HepG2 (cell line): ENCODE measurements around the gene ZNF581. TPM values are rescaled to one million over a fixed set of nuclear protein-coding genes. Genes with fewer than 3 reads are reported as not detected.

Experiments
- CREM ChIP-seq, 2 experiments: sonication (generic) in 1 of 2; formaldehyde crosslinking in 1 of 2; IDR thresholded peaks; 2 replicates each; pipeline versions ENCODE4 v1.4.0 to v1.6.1; 2016 to 2020; ENCODE audit warnings: antibody characterized with exemption in 1 of 2, mild to moderate bottlenecking in 1 of 2, missing genetic modification reagents in 1 of 2
- HMGA1 ChIP-seq: sonication (generic); formaldehyde crosslinking; conservative IDR thresholded peaks from 2 replicates; pipeline ENCODE4 v1.4.0; 2020; ENCODE audit warnings: missing genetic modification reagents
- HOXD1 ChIP-seq: sonication (generic); formaldehyde crosslinking; IDR thresholded peaks from 2 replicates; pipeline ENCODE4 v1.5.0; 2020; ENCODE audit warnings: missing genetic modification reagents
- MLXIP ChIP-seq: sonication (generic); formaldehyde crosslinking; IDR thresholded peaks from 2 replicates; pipeline ENCODE4 v1.9.0; 2021; ENCODE audit warnings: missing genetic modification reagents, borderline replicate concordance
- MXI1 ChIP-seq: IDR thresholded peaks from 3 replicates; pipeline ENCODE4 v1.6.1; 2012; ENCODE audit warnings: low read depth, low read length, inconsistent platforms, borderline replicate concordance
- NFE2L1 ChIP-seq: sonication (generic); formaldehyde crosslinking; IDR thresholded peaks from 2 replicates; pipeline ENCODE4 v1.4.0; 2020; ENCODE audit warnings: missing genetic modification reagents, mild to moderate bottlenecking, borderline replicate concordance
- NFKB2 ChIP-seq: sonication (generic); formaldehyde crosslinking; IDR thresholded peaks from 2 replicates; pipeline ENCODE4 v1.4.0; 2020; ENCODE audit warnings: missing genetic modification reagents, borderline replicate concordance
- PHF20 ChIP-seq: sonication (generic); formaldehyde crosslinking; IDR thresholded peaks from 2 replicates; pipeline ENCODE4 v1.5.0; 2020; ENCODE audit warnings: mild to moderate bottlenecking, missing genetic modification reagents
- RFX3 ChIP-seq: IDR thresholded peaks from 2 replicates; pipeline ENCODE4 v1.6.1; 2016; ENCODE audit warnings: missing biosample characterization, missing genetic modification reagents
- SALL2 ChIP-seq: sonication (generic); formaldehyde crosslinking; IDR thresholded peaks from 2 replicates; pipeline ENCODE4 v1.8.1; 2023; ENCODE audit warnings: mild to moderate bottlenecking, missing genetic modification reagents, inconsistent platforms
- TMF1 ChIP-seq: sonication (generic); formaldehyde crosslinking; IDR thresholded peaks from 2 replicates; pipeline ENCODE4 v1.8.1; 2022; ENCODE audit warnings: low read depth, missing genetic modification reagents
- YEATS2 ChIP-seq: sonication (generic); formaldehyde crosslinking; IDR thresholded peaks from 2 replicates; pipeline ENCODE4 v1.4.0; 2020; ENCODE audit warnings: missing genetic modification reagents, borderline replicate concordance
- ZBTB21 ChIP-seq: sonication (generic); formaldehyde crosslinking; IDR thresholded peaks from 2 replicates; pipeline ENCODE4 v1.4.0; 2020; ENCODE audit warnings: missing genetic modification reagents
- ZNF230 ChIP-seq: sonication (generic); formaldehyde crosslinking; IDR thresholded peaks from 2 replicates; pipeline ENCODE4 v1.4.0; 2020; ENCODE audit warnings: mild to moderate bottlenecking, missing genetic modification reagents
- ZNF260 ChIP-seq: sonication (generic); formaldehyde crosslinking; IDR thresholded peaks from 2 replicates; pipeline ENCODE4 v1.4.0; 2020; ENCODE audit warnings: missing genetic modification reagents, low read depth, mild to moderate bottlenecking, borderline replicate concordance
- ZNF558 ChIP-seq: sonication (generic); formaldehyde crosslinking; IDR thresholded peaks from 2 replicates; pipeline ENCODE4 v1.9.0; 2022; ENCODE audit warnings: mild to moderate bottlenecking, missing genetic modification reagents, borderline replicate concordance
- ZNF747 ChIP-seq: sonication (generic); formaldehyde crosslinking; IDR thresholded peaks from 2 replicates; pipeline ENCODE4 v1.8.1; 2023; ENCODE audit warnings: missing genetic modification reagents, mild to moderate bottlenecking, borderline replicate concordance
- ZNF773 ChIP-seq: sonication (generic); formaldehyde crosslinking; IDR thresholded peaks from 2 replicates; pipeline ENCODE4 v1.4.0; 2020; ENCODE audit warnings: missing genetic modification reagents, borderline replicate concordance
- ZSCAN29 ChIP-seq: sonication (generic); formaldehyde crosslinking; conservative IDR thresholded peaks from 2 replicates; pipeline ENCODE4 v1.4.0; 2020; ENCODE audit warnings: mild to moderate bottlenecking, missing genetic modification reagents
- polyA plus RNA-seq, 8 experiments: library from polyadenylated mRNA; depleted of rRNA in 3 of 8; stranded (reverse) in 7 of 8; unstranded in 1 of 8; fragments of >200 nt; fragmentation: Illumina TruSeq in 4 of 8; extraction: Trizol in 4 of 8; gene quantifications; 2 replicates each; pipeline versions ENCODE4 v1.2.1 to v1.2.3, GENCODE V29; 2011 to 2016; ENCODE audit warnings: low read depth in 4 of 8, missing spikeins in 1 of 8, mixed read lengths in 1 of 8; ENCODE audit not compliant: insufficient read depth in 1 of 8
- total RNA-seq, 5 experiments: library from RNA; depleted of rRNA; stranded (reverse); fragments of >200 nt; fragmentation: Illumina TruSeq; extraction: Trizol; gene quantifications; 2 replicates each; pipeline ENCODE4 v1.2.3, GENCODE V29; 2016; ENCODE audit warnings: low read depth in 1 of 5
- TF ChIP-seq, protein P1 (sequence below), 2 experiments: sonication (generic) in 1 of 2; formaldehyde crosslinking in 1 of 2; IDR thresholded peaks; 2 replicates each; pipeline versions ENCODE4 v1.6.1 to v1.9.0; 2014 to 2022; ENCODE audit warnings: antibody characterized with exemption in 1 of 2, borderline replicate concordance in 1 of 2, inconsistent platforms in 1 of 2, low read depth in 1 of 2, missing genetic modification reagents in 1 of 2
- TF ChIP-seq, protein P2 (sequence below): sonication (generic); formaldehyde crosslinking; IDR thresholded peaks from 2 replicates; pipeline ENCODE4 v1.5.0; 2020; ENCODE audit warnings: missing genetic modification reagents

ZNF581 gene
- total and polyA plus RNA-seq, 2 of the 13 experiments (the other 11 are each of a cell fraction or from before 2014, with no cell fraction given), result 19.6 to 49.5 TPM

DNA sequence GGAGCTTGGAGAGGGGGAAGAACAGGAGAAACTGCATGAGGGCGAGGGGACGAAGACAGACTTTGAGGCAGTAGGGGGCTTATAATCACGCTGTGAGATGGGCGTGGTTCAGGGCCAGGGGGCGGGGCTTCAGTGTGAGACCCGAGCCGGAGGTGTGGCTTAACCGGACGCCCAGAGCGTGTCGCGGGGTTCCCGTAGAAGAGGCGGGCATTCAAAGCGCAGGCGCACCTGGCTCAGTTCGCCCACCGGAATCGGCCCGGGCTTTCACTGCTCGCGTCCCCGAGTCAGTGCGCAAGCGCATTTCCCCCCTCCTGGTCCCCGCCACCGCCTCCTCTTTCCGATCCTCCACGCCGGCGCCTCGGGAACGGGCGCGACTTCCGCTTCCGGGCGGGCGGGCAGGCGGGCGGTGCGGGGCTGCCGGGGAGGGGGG, 38.2 kb upstream of the ZNF581 start (continued):
- TF ChIP-seq NFKB2, result no peak
- TF ChIP-seq ZNF747 (CRISPR knock-in tag), result no peak
- TF ChIP-seq ZNF773, result no peak
- no peak for TF ChIP-seq ZSCAN29 (CRISPR knock-in tag)
- TF ChIP-seq MXI1, result no peak; the same call in 2 of the 3 replicates
- peak; percentile 56 for TF ChIP-seq PHF20 (CRISPR knock-in tag)
- TF ChIP-seq MLXIP, result no peak
- no peak for TF ChIP-seq ZBTB21 (CRISPR knock-in tag)
- no peak for TF ChIP-seq ZNF558 (CRISPR knock-in tag)
- TF ChIP-seq, protein P1, sequence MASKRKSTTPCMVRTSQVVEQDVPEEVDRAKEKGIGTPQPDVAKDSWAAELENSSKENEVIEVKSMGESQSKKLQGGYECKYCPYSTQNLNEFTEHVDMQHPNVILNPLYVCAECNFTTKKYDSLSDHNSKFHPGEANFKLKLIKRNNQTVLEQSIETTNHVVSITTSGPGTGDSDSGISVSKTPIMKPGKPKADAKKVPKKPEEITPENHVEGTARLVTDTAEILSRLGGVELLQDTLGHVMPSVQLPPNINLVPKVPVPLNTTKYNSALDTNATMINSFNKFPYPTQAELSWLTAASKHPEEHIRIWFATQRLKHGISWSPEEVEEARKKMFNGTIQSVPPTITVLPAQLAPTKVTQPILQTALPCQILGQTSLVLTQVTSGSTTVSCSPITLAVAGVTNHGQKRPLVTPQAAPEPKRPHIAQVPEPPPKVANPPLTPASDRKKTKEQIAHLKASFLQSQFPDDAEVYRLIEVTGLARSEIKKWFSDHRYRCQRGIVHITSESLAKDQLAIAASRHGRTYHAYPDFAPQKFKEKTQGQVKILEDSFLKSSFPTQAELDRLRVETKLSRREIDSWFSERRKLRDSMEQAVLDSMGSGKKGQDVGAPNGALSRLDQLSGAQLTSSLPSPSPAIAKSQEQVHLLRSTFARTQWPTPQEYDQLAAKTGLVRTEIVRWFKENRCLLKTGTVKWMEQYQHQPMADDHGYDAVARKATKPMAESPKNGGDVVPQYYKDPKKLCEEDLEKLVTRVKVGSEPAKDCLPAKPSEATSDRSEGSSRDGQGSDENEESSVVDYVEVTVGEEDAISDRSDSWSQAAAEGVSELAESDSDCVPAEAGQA (IDR thresholded peaks at IDR 0.05; ENCODE audit: low read depth), result no peak
- TF ChIP-seq, protein P1 (CRISPR knock-in tag; IDR thresholded peaks at IDR 0.05; ENCODE audit: borderline replicate concordance), result no peak
- TF ChIP-seq ZNF260 (CRISPR knock-in tag), result no peak
- TF ChIP-seq RFX3, result no peak
- no peak for TF ChIP-seq TMF1
- no peak for TF ChIP-seq YEATS2 (CRISPR knock-in tag)
- TF ChIP-seq, protein P2, sequence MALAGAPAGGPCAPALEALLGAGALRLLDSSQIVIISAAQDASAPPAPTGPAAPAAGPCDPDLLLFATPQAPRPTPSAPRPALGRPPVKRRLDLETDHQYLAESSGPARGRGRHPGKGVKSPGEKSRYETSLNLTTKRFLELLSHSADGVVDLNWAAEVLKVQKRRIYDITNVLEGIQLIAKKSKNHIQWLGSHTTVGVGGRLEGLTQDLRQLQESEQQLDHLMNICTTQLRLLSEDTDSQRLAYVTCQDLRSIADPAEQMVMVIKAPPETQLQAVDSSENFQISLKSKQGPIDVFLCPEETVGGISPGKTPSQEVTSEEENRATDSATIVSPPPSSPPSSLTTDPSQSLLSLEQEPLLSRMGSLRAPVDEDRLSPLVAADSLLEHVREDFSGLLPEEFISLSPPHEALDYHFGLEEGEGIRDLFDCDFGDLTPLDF (CRISPR knock-in tag), result no peak
- TF ChIP-seq ZNF230 (CRISPR knock-in tag), result no peak
- no peak for TF ChIP-seq HMGA1 (CRISPR knock-in tag)
- TF ChIP-seq SALL2 (CRISPR knock-in tag), result no peak; the same call in 1 of the 2 replicates
- no peak; the same call in 1 of the 2 replicates for TF ChIP-seq CREM (IDR thresholded peaks at IDR 0.05)
- TF ChIP-seq CREM (CRISPR knock-in tag; IDR thresholded peaks at IDR 0.05), result no peak
- no peak for TF ChIP-seq HOXD1 (CRISPR knock-in tag)
- TF ChIP-seq NFE2L1, result no peak
